GM20000 (cell line): ENCODE results near the gene CDH23.

Experiments used
- DNase-seq: peaks from one replicate; pipeline ENCODE4 v3.0.0; 2012; ENCODE audit warnings: low spot score
- CTCF ChIP-seq: IDR thresholded peaks from 2 replicates; pipeline ENCODE4 v1.5.1; 2012; ENCODE audit warnings: mild to moderate bottlenecking, control low read depth; ENCODE audit errors: extremely low read depth, missing control alignments

CDH23 gene

GRCh38 chr10:71534568-71535194 lies 138.0 kb downstream of the CDH23 start:
- no peak for DNase-seq
- no peak for TF ChIP-seq CTCF

- no peak for TF ChIP-seq CTCF
- DNase-seq, result no peak
Observed at GRCh38 chr10:71536332-71536731, 139.6 kb downstream of the CDH23 start.

- TF ChIP-seq CTCF, result no peak
Observed at GRCh38 chr10:71537125-71537524, 140.4 kb downstream of the CDH23 start.

GRCh38 chr10:71537681-71538080 lies 141.0 kb downstream of the CDH23 start:
- TF ChIP-seq CTCF, result no peak
- DNase-seq, result no peak

More at GRCh38 chr10:71537125-71537524, 140.4 kb downstream of the CDH23 start:
- no peak for DNase-seq

- TF ChIP-seq CTCF, result no peak
- no peak for DNase-seq
Observed at GRCh38 chr10:71538608-71539260, 142.0 kb downstream of the CDH23 start.

- no peak for TF ChIP-seq CTCF
- no peak for DNase-seq
Observed at GRCh38 chr10:71539442-71540118, 142.9 kb downstream of the CDH23 start.

- no peak for DNase-seq
Observed at GRCh38 chr10:71542478-71542877, 145.8 kb downstream of the CDH23 start.

More at GRCh38 chr10:71542478-71542877, 145.8 kb downstream of the CDH23 start:
- TF ChIP-seq CTCF, result no peak
